SJCRH30 (cell line): ENCODE data around the gene ADAMTSL5. TPM values are rescaled to one million over a fixed set of nuclear protein-coding genes. Genes with fewer than 3 reads are reported as not detected.
"Not testable (repeated sequence)": the region's sequence is repeated elsewhere in the genome, so short reads cannot be mapped to it uniquely, and the experiment has no call there.

Source experiments
- DNase-seq, 2 experiments: peaks; one replicate each; pipeline ENCODE4 v3.0.0-alpha.2; 2015 to 2020
- H3K27ac ChIP-seq: fragments of 250-450 bp; sonication (Bioruptor Pico); 2 replicates; pipeline ENCODE4 v1.5.1; 2020; ENCODE audit warnings: mild to moderate bottlenecking, moderate library complexity
- H3K27me3 ChIP-seq: fragments of 250-450 bp; sonication (Bioruptor Pico); 2 replicates; pipeline ENCODE4 v1.5.1; 2020; ENCODE audit warnings: mild to moderate bottlenecking, moderate library complexity
- H3K36me3 ChIP-seq: fragments of 250-450 bp; sonication (Bioruptor Pico); 2 replicates; pipeline ENCODE4 v1.5.1; 2020; ENCODE audit warnings: mild to moderate bottlenecking, moderate library complexity
- H3K4me1 ChIP-seq: fragments of 250-450 bp; sonication (Bioruptor Pico); 2 replicates; pipeline ENCODE4 v1.5.1; 2020; ENCODE audit warnings: mild to moderate bottlenecking, moderate library complexity
- H3K4me3 ChIP-seq: fragments of 250-450 bp; sonication (Bioruptor Pico); 2 replicates; pipeline ENCODE4 v1.5.1; 2020; ENCODE audit warnings: mild to moderate bottlenecking, moderate library complexity
- H3K9me3 ChIP-seq: fragments of 250-450 bp; sonication (Bioruptor Pico); replicated peaks from 2 replicates; pipeline ENCODE4 v1.5.1; 2020; ENCODE audit warnings: mild to moderate bottlenecking, moderate library complexity
- total RNA-seq: library from RNA; depleted of rRNA; stranded (reverse); fragments of >200 nt; shearing (Covaris generic); gene quantifications from 2 replicates; pipeline ENCODE4 v1.2.3, GENCODE V29; 2014; rRNA removed

The ADAMTSL5 gene
- total RNA-seq = 0.77 and 0.79 TPM in 2 replicates

GRCh38 chr19:1512671-1513498 is at the start of gene ADAMTSL5:
Gene ADAMTSL5 (minus strand): TSS chr19:1513019. CDS start chr19:1510943, 2,076 bp downstream.
- Histone ChIP-seq H3K27me3 (no peaks in the 10 kb centered on the region), H3K36me3 (no peaks in the 10 kb centered on the region), H3K4me3 (peak within 1 kb of the TSS; percentile 56), H3K27ac (no peak within 1 kb of the TSS; the same call in 1 of the 2 replicates), H3K9me3 (no peaks in the 10 kb centered on the region), H3K4me1 (peaks cover 17% of the 10 kb centered on the region; the same call in 1 of the 2 replicates)
- peak; percentile 57 to 69 for DNase-seq

- Histone ChIP-seq H3K4me1 (no peaks in the 10 kb centered on the region; the same call in 1 of the 2 replicates), H3K9me3 (no peaks in the 10 kb centered on the region), H3K36me3 (peaks cover 18% of the 10 kb centered on the region), H3K27ac (no peak overlapping the region), H3K4me3 (no peak overlapping the region), H3K27me3 (no peaks in the 10 kb centered on the region)
- no peak for DNase-seq
These were observed 48.5 kb upstream of the ADAMTSL5 start for GRCh38 chr19:1561236-1561842.

- H3K4me1 ChIP-seq = no peaks in the 10 kb centered on the region
- no peaks in the 10 kb centered on the region for H3K27me3 ChIP-seq
- peaks cover 18% of the 10 kb centered on the region for H3K36me3 ChIP-seq
- H3K4me3 ChIP-seq = no peak overlapping the region
- no peaks in the 10 kb centered on the region for H3K9me3 ChIP-seq
- no peak overlapping the region for H3K27ac ChIP-seq
- DNase-seq = no peak
These were observed 47.6 kb upstream of the ADAMTSL5 start for GRCh38 chr19:1560286-1560882.

GRCh38 chr19:1558552-1558951 is 45.7 kb upstream of the ADAMTSL5 start:
- no peaks in the 10 kb centered on the region for H3K9me3 ChIP-seq
- H3K4me1 ChIP-seq = no peaks in the 10 kb centered on the region
- H3K36me3 ChIP-seq = peaks cover 14% of the 10 kb centered on the region

GRCh38 chr19:1556390-1557070 is 43.7 kb upstream of the ADAMTSL5 start:
- Histone ChIP-seq H3K9me3 (no peaks in the 10 kb centered on the region), H3K36me3 (peaks cover 8% of the 10 kb centered on the region), H3K4me1 (no peaks in the 10 kb centered on the region), H3K27me3 (no peaks in the 10 kb centered on the region), H3K27ac (no peak overlapping the region), H3K4me3 (no peak overlapping the region)
- DNase-seq = no peak

More at GRCh38 chr19:1558552-1558951, 45.7 kb upstream of the ADAMTSL5 start:
- no peak overlapping the region for H3K4me3 ChIP-seq
- DNase-seq = no peak
- H3K27me3 ChIP-seq = no peaks in the 10 kb centered on the region
- H3K27ac ChIP-seq = no peak overlapping the region

- Histone ChIP-seq H3K27me3 (no peaks in the 10 kb centered on the region), H3K36me3 (peaks cover 8% of the 10 kb centered on the region)
These were observed 42.9 kb upstream of the ADAMTSL5 start for GRCh38 chr19:1555487-1556389.

GRCh38 chr19:1554968-1555367 is 42.1 kb upstream of the ADAMTSL5 start:
- Histone ChIP-seq H3K4me3 (no peak overlapping the region), H3K4me1 (no peaks in the 10 kb centered on the region), H3K27me3 (no peaks in the 10 kb centered on the region), H3K27ac (no peak overlapping the region), H3K9me3 (no peaks in the 10 kb centered on the region), H3K36me3 (peaks cover 8% of the 10 kb centered on the region)
- DNase-seq = no peak

More at GRCh38 chr19:1555487-1556389, 42.9 kb upstream of the ADAMTSL5 start:
- H3K9me3 ChIP-seq = no peaks in the 10 kb centered on the region
- no peaks in the 10 kb centered on the region for H3K4me1 ChIP-seq
- no peak overlapping the region for H3K4me3 ChIP-seq
- no peak overlapping the region for H3K27ac ChIP-seq
- DNase-seq = no peak

GRCh38 chr19:1553415-1553814 is 40.6 kb upstream of the ADAMTSL5 start:
- Histone ChIP-seq H3K4me1 (no peaks in the 10 kb centered on the region), H3K27ac (no peak overlapping the region), H3K9me3 (no peaks in the 10 kb centered on the region), H3K4me3 (no peak overlapping the region), H3K27me3 (no peaks in the 10 kb centered on the region), H3K36me3 (peaks cover 8% of the 10 kb centered on the region)
- DNase-seq = no peak

GRCh38 chr19:1551068-1552040 is 38.5 kb upstream of the ADAMTSL5 start:
- no peak for DNase-seq
- Histone ChIP-seq H3K9me3 (no peaks in the 10 kb centered on the region), H3K36me3 (no peaks in the 10 kb centered on the region), H3K27me3 (no peaks in the 10 kb centered on the region), H3K4me1 (no peaks in the 10 kb centered on the region), H3K27ac (no peak overlapping the region), H3K4me3 (no peak overlapping the region)

GRCh38 chr19:1549332-1549945 is 36.6 kb upstream of the ADAMTSL5 start:
- H3K36me3 ChIP-seq = no peaks in the 10 kb centered on the region
- no peaks in the 10 kb centered on the region for H3K27me3 ChIP-seq
- DNase-seq = no peak
- H3K9me3 ChIP-seq = no peaks in the 10 kb centered on the region
- no peaks in the 10 kb centered on the region for H3K4me1 ChIP-seq
- no peak overlapping the region for H3K4me3 ChIP-seq
- H3K27ac ChIP-seq = no peak overlapping the region

GRCh38 chr19:1540365-1540925 is 27.6 kb upstream of the ADAMTSL5 start:
- H3K27ac ChIP-seq = no peak overlapping the region
- H3K27me3 ChIP-seq = peaks cover 6% of the 10 kb centered on the region; the same call in 1 of the 2 replicates
- H3K4me3 ChIP-seq = no peak overlapping the region
- no peaks in the 10 kb centered on the region for H3K9me3 ChIP-seq
- H3K36me3 ChIP-seq = no peaks in the 10 kb centered on the region
- H3K4me1 ChIP-seq = no peaks in the 10 kb centered on the region
- DNase-seq = no peak

- H3K4me3 ChIP-seq, H3K4me1 ChIP-seq, H3K36me3 ChIP-seq, H3K9me3 ChIP-seq, DNase-seq, H3K27ac ChIP-seq, H3K27me3 ChIP-seq: not testable (repeated sequence)
These were observed 26.9 kb upstream of the ADAMTSL5 start for GRCh38 chr19:1539749-1540148.
